HG02852 (cell line): ENCODE data around the gene CA6.
"Not testable (repeated sequence)": the region's sequence is repeated elsewhere in the genome, so short reads cannot be mapped to it uniquely, and the experiment has no call there.

ENCODE experiments used
- ATAC-seq: cut with Tn5 transposase; IDR thresholded peaks from one replicate; pipeline ENCODE4 v1.9.1; 2021; ENCODE audit warnings: mild to moderate bottlenecking, moderate library complexity; ENCODE audit not compliant: unreplicated experiment

The CA6 gene

DNA sequence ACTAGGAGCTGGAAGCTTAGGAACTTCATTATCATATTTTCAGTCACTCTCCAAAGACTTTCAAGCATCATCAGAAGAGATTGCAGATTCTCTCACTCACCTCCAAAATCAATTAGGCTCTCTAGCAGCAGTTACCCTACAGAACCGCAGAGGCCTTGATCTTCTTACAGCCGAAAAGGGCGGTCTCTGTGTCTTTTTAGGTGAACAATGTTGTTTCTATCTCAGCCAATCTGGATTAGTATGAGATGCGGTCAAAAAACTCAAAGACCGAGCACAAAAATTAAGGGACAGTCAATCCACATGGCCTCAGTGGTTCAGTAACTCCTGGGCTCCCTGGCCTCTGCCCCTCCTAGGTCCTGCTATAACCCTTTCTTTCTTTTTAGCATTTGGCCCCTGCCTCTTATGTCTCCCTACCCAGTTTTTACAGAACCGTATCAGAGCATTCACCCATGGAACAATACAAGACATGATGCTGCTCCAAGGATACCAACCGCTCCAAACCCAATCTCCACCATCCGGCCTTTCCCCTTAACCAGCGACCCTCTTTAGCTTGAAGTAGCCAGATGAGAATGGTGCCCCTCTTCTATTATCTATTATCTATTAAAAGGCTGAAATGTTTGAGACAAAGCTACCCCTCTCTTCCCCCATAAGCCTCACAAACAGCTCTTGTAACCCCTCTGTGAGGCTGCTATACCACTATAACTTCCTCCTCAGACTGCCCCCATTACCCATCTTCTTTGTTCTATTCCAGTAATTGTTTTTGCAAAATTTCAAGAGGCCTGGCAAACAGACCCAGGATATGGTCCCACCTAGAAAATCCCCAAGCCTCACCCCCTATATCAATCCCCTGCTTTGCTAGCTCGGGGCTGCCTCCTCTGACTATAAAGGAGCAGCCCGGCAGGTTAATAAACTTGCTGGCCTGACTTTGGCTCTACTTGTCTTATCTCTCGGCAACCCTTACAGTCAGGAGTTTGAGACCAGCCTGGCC lies 18.7 kb upstream of the CA6 start:
- no peak for ATAC-seq

DNA sequence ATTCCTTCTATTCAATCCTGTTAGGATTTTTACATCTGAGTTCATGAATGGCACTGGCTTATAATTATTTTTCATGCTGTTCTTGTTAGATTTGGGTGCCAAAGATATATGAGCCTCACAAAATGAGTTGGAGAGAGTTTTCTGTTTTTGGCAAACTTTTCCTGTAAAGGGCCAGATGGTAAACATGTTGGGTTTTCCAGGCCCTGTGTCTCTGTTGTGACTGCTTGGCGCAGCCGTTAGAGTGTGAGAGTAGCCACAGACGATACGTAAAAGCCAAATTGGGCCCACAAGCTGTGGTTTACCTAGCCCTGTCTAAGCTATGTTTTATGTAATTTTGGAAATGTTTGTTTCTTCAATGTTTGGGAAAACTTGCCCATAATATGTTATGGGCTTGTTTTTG lies 15.6 kb upstream of the CA6 start:
- no peak for ATAC-seq

DNA sequence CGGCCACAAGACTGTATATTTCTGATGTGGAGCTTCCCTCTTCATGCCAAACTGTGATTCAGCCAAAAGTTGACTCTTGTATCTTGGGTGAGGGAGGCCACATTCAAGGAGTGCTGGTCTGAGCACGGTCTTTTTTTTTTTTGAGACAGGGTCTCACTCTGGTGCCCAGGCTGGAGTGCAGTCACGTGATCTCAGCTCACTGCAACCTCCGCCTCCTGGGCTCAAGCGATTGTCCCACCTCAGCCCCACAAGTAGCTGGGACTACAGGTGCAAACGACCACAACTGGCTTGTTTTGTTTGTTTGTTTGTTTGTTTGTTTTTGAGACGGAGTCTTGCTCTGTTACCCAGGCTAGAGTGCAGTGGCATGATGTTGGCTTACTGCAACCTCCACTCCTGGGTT lies 8.6 kb upstream of the CA6 start:
- not testable (repeated sequence) for ATAC-seq

DNA sequence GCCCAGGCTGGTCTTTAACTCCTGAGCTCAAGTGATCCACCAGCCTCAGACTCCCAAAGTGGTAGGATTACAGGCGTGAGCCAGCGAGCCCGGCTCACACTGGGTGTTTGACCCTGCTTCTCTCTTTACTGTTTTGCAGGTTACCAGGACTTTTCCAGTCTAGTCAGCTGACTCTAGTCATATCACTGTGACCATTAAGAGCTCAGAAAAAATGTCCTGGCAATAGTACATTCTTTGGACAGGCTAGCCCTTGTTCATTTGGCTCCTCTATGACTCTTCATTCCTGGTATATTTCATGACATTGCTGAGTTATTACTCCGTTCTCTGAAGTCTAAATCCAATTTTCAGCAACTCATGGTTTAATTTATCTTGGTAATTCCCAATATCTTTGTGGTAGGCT lies 8.0 kb upstream of the CA6 start:
- ATAC-seq = no peak

DNA sequence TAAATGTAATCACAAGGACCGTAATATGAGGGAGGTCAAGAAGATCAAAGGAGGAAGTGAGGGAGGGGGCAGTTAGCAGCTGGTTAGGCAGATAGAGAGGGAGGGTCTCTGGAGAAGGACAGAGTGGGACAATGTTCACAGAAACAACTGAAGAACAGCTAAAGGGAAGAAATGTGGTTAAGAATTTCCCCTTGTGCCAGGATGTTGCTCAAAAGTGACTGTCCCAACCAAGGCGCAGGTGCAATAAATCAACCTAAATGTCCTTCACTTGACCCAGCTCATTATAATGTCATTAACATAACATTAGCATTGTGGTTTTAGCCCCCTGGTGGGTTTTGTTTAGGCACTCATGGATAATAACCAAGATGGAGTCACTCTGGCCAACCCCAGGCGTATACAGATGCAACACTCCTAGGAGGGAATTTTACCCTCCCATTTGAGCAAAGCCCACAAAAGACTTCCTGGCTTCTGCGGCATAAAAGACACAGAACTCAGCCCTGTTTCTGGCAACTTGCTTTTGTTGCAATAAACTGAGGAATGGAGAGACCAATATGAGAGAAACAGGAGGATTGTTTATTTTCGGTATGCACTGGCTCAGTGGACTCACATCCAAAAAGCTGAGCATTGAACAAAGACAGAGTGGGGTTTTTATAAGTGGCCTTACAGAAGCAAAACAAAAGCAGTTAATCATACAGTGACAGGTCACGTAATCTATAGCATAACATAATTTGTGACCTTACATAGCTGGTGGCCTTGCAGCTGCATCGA lies 7.3 kb upstream of the CA6 start:
- no peak for ATAC-seq

DNA sequence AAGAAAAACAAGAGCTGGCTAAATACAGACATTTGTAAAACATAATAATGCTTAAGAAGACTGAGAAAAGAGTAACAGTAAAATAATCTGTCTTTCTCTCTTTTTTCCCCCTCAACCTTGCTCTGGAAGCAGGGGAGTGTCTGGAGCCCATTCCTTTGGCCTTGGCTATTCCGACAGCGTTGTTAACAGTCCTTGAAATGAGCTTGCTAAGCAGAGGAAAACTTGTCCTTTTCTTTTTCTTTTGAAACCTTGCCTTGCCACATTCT lies 6.7 kb upstream of the CA6 start:
- no peak for ATAC-seq

DNA sequence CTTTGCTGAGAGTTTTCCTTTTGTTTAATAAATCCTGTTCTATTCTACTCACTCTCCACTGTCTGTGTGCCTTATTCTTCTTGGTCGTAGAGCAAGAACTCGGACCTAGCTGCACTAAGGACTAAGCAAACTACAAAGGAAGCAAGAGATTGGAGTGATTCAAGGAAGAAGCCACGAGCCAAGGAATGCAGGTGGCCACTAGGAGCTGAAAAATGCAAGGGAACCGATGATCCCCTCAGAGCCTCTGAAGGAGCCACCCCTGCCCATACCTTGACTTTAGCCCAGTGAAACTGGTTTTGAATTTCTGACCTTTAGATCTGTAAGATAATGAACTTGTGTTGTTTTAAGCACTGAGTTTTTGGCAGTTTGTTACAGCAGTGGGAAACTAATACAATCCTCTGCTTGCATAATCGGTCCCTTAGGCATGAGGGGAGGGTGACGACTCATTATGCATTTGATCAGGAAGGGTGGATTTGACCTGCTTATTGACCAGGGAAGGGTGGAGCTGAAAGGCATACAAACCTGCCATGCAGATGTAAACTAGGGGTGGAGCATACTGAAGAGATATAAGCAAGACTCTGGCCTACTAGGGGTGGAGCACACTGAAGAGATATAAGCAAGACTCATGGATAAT lies 6.2 kb upstream of the CA6 start:
- ATAC-seq = no peak

DNA sequence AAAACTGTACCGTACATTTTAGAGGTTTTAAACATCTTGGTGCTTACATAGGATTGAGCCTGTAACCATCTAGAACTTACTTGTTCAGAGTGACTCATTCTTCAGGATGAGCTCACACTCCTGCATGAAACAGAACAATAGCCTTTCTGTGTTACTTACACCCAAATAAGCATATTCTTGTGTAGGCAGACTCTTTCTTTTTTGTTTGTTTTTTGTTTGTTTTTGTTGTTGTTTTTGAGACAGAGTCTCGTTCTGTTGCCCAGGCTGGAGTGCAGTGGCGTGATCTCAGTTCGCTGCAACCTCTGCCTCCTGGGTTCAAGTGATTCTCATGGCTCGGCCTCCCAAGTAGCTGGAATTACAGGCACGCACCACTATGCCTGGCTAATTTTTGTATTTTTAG lies 3.8 kb upstream of the CA6 start:
- no peak for ATAC-seq

DNA sequence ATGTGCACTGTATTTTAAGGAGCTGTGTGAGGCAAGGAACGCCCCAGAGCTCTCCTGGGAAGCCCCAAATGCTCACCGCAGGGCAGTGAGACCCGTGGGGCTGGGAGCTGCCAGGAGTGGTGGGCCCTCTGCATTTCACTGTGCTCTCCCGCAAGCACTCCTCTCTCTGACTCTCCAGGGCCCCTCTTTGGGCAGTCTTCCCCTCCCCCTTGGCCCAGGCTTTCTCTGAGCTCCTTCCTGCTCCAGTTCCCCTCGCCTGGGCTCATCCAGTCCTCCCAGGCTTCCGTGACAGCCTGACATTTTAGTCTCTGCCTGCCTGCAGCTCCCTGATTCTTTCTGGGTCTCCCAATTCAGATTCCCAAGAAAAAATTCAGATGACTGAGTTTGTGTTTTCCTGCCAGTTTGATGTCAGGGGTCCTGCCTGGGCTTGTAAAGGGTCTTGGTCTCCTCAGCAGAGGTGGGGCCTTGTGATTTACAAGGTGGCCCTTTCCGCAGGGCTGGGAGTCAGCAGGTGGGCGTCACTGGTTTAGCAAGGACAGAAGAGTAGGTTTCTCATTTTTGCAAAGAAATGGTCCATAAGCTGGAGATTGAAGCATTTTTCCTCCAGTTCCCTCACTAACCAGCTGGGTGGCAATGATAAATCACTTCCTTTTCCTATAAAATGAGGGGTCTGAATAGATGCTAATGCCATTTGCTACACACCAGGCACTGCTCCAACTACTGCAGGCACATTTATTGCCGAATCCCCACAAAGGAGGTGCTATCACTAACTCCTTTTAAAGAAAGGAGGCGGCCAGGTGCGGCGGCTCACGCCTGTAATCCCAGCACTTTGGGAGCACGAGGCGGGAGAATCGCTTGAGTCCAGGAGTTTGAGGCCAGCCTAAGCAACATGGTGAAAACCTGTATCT lies 1.9 kb upstream of the CA6 start:
- no peak for ATAC-seq

DNA sequence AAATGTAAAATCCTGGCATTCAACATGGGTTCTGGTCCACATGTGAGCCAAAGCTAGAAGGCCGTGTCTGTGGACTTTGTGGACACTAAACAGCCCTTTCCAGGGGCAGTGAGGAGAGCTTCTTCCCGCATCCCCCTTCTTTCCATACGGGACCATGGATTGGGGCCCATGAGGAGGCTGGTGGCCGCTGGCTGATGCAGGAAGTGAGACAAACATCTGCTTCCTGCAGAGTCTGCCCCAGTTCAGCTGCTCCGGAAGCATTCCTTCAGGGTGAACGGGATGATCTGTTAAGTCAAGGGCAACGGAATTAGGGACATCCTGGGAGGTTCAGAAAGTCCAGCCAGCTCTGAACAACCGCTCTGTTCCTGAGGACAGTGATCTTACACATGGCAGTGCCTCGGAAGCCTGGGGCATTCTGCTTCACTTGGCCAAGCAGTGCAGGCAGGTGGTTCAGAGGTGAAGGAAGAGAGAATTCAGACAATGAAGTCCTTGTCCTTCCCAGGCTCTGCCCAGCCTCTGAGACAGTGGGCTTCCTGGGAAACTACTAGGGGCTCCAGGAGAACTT lies 1.5 kb downstream of the CA6 start:
- no peak for ATAC-seq

DNA sequence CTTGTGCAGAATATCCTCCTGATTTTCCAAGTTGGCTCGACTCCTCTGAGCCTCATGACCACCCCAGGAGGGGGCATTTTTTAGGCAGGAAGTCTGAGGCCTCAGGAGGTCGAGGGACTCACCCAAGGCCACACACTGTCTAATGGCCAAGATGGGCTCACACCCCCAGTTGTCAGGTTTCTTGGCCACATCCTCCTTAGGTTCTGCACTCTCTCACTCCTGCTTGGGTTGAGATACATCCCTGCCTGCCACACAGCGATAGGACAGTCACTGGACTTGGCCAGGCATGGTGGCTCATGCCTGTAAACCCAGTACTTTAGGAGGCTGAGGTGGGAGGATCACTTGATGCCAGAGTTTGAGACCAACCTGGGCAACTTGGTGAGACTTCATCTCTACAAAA lies 4.6 kb downstream of the CA6 start:
- no peak for ATAC-seq

DNA sequence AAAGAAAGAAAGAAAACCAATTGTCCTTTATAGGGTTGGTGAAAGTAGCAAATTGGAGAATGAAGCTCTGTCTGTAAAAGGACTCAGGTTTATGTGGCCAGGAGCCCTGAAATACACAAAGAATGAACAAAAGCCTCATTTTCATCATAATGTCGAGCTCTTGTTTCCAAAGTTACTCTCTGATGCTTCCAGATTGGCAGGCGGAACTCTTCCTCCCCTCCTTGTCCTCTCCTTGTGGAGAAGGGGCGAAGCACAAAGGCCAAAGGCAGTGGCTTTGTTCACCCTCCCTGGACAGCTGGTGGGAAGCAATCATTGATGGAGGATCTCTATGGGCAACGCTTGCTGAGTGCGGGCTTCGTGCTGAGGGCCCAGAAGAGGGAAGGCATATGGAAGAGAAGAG lies 5.6 kb downstream of the CA6 start:
- no peak for ATAC-seq

DNA sequence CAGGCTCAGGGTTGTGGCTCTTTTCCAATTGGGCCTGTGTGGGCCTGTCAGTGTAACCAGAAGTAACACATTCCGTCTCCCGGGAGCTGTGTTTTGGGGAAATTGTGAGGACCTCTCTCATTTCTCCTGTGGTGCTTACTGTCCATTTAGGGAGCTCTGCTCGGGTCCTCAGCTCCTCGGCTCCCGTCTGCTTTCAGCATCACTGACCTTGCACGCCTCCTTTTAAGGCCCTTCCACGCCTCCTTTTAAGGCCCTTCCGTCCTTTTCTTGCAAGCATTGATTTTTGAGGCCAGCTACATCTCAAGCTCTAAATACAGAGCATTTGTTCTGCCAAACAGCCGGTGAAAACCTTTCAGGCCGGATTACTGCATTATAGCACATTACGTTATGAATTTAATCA lies 9.7 kb downstream of the CA6 start:
- ATAC-seq = no peak

DNA sequence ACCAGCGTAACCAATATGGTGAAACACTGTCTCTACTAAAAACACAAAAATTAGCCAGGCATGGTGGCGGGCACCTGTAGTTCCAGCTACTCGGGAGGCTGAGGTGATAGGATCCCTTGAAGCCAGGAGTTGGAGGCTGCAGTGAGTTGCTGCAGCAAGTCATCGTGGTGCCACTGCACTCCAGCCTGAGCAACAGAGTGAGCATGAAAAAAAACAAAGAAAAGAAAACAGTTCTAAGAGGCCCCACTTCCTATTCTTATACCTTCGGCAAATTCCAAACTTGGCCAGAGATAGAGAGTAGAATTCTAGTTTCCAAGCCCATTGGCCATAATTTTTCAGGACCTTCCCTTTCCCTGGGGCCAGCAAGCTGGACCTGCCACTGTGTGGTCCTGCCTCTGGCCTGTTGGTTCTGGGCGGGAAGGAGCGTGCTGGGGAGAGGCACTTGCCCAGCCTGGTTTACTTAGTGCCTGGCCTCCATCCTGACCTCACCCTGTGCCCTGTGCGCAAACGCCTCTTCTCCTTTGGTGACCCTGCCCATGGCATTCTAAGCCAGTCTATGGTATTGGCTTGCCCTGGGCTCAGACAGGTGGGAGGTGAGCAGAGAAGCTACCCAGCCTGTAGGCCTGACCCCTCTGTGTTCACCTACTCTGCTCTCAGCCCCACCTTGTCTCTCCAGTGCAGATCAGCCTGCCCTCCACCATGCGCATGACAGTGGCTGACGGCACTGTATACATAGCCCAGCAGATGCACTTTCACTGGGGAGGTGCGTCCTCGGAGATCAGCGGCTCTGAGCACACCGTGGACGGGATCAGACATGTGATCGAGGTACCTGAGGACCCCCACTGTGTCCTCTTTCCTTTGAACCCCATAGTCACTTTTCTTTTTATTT lies 11.0 kb downstream of the CA6 start:
- ATAC-seq = no peak

DNA sequence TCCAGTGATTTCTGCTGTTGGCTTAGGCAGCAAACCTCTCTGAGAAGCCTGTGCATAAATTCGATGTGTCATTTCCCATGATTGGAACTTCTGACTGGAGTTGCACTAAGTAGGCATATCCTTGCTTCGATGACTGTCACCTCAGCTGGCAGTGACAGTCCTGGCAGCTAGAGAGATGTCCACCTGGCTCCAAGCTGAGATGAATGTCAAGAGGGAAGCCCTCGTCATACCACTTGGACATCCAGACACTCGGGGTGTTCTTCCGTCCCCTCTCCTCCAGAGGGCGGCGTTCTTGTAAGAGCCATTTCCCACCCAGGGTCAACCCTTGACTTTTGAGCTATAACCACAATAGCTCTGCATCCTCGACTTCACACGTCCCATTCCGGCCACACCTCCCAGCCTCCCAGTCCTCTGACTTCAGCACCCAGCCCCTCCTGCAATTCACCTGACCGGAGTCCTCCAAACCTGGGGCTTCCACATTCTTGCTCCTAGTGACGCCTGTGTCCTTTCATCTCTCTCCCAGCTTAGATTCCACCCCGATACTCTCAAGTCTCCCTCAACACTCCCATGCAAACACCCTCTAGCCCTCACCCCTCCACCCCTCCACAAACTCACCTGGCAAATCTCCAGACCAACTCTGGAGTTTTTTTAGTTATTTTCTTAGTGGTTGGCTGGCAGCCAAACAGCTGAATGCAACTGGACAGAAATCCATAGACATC lies 17.3 kb downstream of the CA6 start:
- no peak for ATAC-seq

DNA sequence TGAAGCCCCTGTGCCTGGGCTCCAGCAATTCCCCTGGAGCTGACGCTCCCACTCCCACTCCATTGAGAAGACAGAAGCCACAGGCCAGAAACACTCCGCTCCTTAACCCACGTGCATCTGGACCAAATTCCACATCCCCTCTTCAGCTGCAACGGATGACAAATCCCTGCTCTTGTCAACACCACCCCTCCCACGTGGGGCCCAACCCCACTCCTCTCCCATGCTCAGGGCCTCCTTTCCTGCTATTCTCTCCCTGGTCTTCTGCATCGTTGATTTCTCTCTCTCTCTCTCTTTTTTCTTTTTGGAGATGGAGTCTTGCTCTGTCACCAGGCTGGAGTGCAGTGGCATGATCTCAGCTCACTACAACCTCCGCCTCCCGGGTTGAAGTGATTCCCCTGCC lies 18.3 kb downstream of the CA6 start:
- no peak for ATAC-seq

DNA sequence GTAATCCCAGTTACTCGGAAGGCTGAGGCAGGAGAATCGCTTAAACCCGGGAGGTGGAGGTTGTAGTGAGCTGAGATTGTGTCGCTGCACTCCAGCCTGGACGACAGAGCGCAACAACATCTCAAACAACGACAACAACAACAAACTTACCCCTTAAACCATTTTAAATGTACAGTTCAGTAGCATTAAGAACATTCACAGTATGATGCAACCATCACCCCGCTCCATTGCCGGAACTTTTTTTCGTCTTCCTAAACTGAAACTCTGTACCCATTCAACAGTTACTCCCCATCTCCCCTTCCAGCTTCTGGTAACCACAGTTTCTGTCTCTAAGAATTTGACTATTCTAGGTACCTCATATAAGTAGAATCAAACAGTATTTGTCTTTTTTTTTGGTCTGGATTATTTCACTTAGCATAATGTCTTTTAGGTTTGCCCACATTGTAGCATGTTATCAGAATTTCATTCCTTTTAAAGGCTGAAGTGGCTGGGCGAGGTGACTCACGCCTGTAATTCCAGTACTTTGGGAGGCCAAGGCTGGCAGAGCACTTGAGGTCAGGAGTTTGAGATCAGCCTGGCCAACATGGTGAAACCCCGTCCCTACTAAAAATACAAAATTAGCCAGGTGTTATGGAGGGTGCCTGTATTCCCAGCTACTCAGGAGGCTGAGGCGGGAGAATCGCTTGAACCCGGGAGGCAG lies 19.6 kb downstream of the CA6 start:
- no peak for ATAC-seq

DNA sequence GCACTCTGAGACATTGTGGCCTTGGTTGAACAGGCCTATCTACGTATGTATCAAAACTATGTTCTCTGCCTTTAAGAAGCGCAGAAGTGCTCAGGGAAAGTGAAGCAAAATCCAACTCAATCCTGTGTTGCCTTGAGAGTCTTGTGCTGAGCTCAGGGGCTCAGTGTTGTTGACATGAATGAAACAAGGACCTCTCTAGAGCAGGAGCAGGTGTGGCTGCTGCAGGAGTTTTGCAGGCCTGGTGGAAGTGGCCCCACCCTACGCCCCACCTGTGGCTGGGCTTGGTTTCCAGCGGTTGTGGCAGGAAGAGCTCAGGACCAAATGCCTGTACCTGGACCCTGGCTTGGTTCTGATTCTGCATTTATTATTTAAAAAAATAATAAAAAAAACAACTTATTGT lies 20.9 kb downstream of the CA6 start:
- no peak for ATAC-seq
